IPS DF 19.7 (cell line): ENCODE measurements around the gene GTF3C4.

Experiments
- DNase-seq: peaks from one replicate; pipeline ENCODE4 v3.0.0-alpha.2; 2013; ENCODE audit warnings: low read depth, low spot score

The GTF3C4 gene

DNA sequence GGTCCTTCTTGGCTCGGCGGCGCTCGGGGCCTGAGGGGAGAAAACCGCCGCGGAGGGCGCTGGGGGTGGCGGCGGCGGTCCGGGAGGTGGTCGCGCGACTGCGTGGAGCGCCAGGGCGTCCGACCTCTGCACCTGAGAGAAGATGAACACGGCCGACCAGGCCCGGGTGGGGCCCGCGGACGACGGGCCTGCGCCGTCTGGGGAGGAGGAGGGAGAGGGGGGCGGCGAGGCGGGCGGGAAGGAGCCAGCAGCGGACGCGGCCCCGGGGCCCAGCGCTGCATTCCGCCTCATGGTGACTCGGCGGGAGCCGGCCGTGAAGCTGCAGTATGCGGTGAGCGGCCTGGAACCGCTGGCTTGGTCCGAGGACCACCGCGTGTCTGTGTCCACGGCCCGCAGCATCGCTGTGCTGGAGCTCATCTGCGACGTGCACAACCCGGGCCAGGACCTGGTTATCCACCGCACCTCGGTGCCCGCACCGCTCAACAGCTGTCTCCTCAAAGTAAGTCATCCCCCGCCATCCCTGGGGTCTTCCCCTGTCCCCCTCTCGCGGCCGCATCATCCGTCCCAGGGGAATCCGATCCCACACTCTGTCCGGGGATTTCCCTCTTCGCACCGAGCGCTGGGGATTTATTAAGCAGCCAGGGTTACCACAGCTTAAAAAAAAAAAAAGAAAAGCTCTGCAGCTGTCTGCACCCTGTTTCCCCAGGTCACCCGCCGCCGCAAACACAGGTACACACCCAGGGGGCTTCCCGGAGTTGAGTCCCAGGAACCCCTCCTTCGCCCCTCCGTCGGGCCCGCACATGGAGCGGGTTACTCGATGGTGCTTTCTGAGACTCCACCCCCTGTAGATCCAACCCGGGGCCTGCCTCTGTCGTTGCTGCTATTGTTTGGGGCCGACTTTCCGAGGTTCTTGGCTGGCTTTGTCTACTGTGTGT lies at the start of gene GTF3C4:
GTF3C4 (plus strand) TSS at position 8 of the 935 bp plus-strand sequence; CDS start at position 143, 135 bp downstream.
- no peak for DNase-seq

DNA sequence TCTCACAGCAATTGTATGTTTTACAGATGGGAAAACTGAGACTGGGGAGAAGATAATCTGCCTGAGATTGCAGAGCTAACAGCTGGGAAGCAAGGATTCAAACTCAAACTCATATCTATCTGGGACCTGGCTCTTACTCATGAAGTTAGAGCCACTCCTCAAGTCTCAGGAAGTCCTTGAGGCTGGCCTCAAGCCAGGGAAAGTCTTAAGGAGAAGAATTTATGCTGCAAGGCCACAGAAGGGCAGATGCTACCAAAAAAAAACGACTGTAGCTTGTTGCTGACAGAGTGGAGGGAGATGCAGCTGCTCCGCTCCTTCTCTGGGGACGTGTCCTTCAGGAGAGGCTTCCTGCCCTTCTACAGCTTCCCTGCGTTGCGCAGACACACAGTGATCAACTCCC lies 48.1 kb upstream of the GTF3C4 start:
- DNase-seq = no peak

GRCh38 chr9:132626285-132626684 lies 44.0 kb upstream of the GTF3C4 start:
- DNase-seq = no peak

- no peak for DNase-seq
Observed at GRCh38 chr9:132627106-132627505, 43.2 kb upstream of the GTF3C4 start.

GRCh38 chr9:132627594-132627993 lies 42.7 kb upstream of the GTF3C4 start:
- no peak for DNase-seq

- DNase-seq = no peak
Observed at GRCh38 chr9:132628746-132629145, 41.5 kb upstream of the GTF3C4 start.

- no peak for DNase-seq
Observed at GRCh38 chr9:132630116-132630515, 40.1 kb upstream of the GTF3C4 start.

DNA sequence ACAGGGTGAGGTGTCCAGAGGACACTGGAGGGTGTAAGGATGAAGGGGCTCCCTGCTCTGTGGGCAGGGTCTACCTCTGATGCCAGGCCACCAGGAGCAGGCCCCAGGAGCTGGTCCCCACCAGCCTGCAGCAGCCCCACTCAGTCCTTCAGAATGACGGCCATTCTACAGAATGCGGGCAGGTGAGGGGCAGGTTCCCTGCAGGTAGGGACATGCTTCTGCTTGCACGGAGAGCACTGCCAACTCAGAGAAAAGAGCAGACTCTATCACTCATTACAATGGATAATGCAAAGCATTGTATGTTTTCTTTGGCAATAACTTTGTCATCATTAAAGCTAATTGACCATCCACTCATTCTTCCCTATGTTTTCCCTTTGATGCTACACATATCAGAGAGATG lies 39.5 kb upstream of the GTF3C4 start:
- no peak for DNase-seq

DNA sequence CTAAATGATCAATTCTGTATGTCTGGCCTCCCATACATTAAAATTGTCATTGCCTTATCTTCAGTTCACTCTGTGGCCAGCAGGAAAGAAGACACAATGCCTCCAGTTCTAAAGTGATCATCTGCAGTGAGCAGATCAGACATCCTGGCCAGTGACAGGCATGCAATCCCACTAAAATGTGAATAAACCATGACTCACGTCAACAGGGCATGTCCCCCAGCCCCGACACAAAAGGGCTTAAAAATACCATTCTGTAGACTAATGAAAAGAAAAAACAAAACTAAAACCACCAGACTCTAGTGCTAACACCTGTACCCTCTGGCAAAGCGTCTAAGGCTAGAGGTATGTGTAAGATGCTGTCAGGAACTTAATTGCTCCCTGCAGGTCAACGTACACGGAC lies 39.0 kb upstream of the GTF3C4 start:
- DNase-seq = no peak

DNA sequence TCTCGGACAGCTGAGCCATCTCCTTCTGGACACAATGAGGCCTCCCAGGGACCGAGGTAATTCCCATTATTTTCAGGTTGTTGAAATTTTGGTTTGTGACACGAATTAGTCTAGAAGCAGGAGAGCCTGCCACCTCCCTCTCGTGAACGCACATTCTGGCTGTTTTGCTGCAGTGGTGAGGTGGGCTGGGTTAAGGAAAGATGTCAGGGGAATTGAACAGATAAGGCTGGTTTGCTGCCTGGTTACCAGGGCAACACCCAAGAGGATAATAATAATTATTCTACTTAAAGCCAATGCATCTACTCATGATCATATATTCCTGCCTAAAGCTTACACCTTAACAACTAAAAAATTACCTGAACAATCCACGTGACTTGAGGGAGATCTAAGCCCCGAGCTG lies 38.6 kb upstream of the GTF3C4 start:
- DNase-seq = no peak

DNA sequence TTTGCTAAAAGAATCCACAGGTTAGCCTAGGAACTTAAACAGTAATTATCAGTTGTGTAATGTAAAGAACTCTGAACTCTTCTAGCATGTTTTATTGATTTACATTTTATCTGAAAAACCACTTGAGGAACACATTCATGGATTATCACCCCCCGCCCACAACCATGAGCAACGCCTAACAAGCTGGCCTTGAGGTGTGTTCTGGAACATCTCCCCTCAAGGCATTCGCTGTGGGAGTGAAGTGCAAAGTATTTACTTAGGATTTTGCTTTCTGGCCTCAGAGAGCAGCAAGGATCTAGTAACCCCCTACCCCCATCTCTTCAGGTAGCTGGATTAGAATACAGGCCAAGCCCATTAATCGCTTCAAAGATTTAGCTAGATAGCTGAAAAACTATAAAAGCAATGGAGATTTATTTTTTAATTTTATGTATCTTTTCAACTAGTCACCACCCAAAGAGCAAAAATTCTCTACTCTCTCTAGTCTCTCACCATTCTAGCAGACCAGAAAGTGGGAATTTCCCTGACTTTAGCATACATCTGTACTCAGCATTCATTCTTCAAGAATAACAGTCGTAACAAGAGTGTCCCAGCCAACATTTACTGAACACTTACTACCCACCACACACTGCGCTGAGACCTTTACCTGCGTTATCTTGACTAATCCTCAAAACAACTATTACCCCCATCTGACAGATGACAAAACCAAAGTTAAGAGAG lies 37.7 kb upstream of the GTF3C4 start:
- no peak for DNase-seq

- no peak for DNase-seq
Observed at GRCh38 chr9:132634327-132634726, 35.9 kb upstream of the GTF3C4 start.

GRCh38 chr9:132637351-132637750 lies 32.9 kb upstream of the GTF3C4 start:
- DNase-seq = no peak

- no peak for DNase-seq
Observed at GRCh38 chr9:132637801-132638200, 32.5 kb upstream of the GTF3C4 start.

GRCh38 chr9:132638240-132638639 lies 32.0 kb upstream of the GTF3C4 start:
- no peak for DNase-seq

DNA sequence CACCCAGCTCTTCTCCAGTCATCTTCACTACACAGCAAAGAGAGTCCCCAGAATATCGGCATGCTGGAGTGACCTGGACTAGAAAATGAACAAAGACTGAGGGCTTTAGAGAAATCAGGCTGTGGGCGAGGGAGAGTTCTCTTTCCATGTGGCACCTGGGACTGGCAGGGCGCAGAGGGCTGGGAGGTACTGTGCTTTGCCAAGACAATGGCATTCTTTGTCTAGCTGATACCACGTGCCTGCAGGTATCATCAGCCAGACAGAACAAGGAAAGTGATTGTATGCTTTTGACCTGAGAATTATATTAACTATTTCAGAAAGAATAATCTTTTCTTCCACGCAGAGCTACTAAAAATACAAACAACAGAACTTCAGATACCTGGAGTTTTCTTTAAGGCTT lies 30.9 kb upstream of the GTF3C4 start:
- DNase-seq = no peak

GRCh38 chr9:132641216-132641615 lies 29.0 kb upstream of the GTF3C4 start:
- no peak for DNase-seq

GRCh38 chr9:132644251-132644650 lies 26.0 kb upstream of the GTF3C4 start:
- no peak for DNase-seq

DNA sequence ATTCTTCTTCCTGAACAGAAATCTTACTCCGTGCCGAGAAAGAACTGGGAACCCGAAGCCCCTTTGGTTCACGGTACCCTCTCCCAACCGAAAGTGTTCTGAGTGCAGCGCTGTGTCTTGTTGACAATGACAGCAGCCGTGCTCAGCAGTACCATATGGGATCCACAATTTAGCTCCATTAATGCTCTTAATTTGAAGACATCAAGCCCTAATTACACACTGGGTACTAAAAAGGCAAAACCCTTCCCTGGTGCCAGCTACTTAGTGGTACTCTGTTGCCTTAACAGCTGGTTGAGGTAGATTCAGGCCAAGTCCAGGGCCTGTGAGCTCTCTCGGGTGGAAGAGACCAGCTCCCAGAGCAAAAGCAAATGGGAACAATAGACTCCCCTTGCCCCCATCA lies 25.0 kb upstream of the GTF3C4 start:
- DNase-seq = no peak

GRCh38 chr9:132645711-132646110 lies 24.6 kb upstream of the GTF3C4 start:
- no peak for DNase-seq

- DNase-seq = no peak
Observed at GRCh38 chr9:132646726-132647125, 23.5 kb upstream of the GTF3C4 start.

DNA sequence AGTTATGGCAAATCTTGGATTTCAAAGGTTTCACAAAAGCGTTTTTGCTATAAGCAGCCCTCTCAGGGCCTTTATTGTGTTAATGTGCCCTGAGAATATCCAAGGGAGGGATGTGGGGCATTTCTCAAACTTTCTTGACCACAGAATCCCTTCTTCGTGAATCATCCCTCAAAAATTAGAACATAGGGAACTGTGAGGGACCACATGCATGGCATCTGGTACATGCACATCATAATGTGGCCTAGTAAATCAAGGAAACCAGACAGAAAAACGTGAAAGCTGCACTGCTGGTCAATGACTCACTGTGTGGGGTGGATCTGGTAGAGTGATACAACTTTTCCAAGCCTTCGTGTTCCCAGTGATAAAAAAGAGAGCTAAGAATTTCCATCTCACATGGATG lies 22.9 kb upstream of the GTF3C4 start:
- no peak for DNase-seq

GRCh38 chr9:132647806-132648205 lies 22.5 kb upstream of the GTF3C4 start:
- no peak for DNase-seq
